OCI-LY7 (cell line): ENCODE results near the gene ST3GAL3. TPM values are rescaled to one million over a fixed set of nuclear protein-coding genes. Genes with fewer than 3 reads are reported as not detected.

Source experiments
- BruUV-seq: library from RNA; stranded (reverse); fragments of 400-500 nt; replicated peaks from 2 replicates; lab custom pipeline; 2021; lab: Mats Ljungman, UMichigan
- CTCF ChIA-PET: fragments of 300-600 bp; sonication (Branson Sonifier 250); formaldehyde crosslinking; loops from one replicate; lab custom pipeline; 2022; ENCODE audit warnings: antibody characterized with exemption; ENCODE audit not compliant: unreplicated experiment; lab: Charles Lee
- POLR2A ChIA-PET: fragments of 300-600 bp; sonication (Branson Sonifier 250); formaldehyde crosslinking; loops from one replicate; lab custom pipeline; 2022; ENCODE audit warnings: antibody characterized with exemption; lab: Charles Lee
- DNase-seq: peaks from one replicate; pipeline ENCODE4 v3.0.0-alpha.2; 2015; ENCODE audit warnings: low spot score
- H2AFZ ChIP-seq: fragments of 200-600 bp; sonication (generic), shearing (Covaris generic); 2 replicates; pipeline ENCODE4 v1.6.1; 2014; ENCODE audit warnings: mild to moderate bottlenecking, antibody characterized with exemption, low read length, moderate library complexity
- H3K27ac ChIP-seq: fragments of 200-600 bp; sonication (generic); 2 replicates; pipeline ENCODE4 v1.5.1; 2014; ENCODE audit warnings: mixed run types, low read depth, mild to moderate bottlenecking, moderate library complexity, low read length, inconsistent platforms; ENCODE audit not compliant: poor library complexity, severe bottlenecking
- H3K36me3 ChIP-seq: fragments of 200-600 bp; sonication (generic); 2 replicates; pipeline ENCODE4 v1.6.1; 2014; ENCODE audit warnings: mild to moderate bottlenecking, antibody characterized with exemption, low read length, moderate library complexity, mixed read lengths; ENCODE audit not compliant: insufficient read depth
- H3K4me1 ChIP-seq: fragments of 200-600 bp; sonication (generic); 2 replicates; pipeline ENCODE4 v1.5.1; 2014; ENCODE audit warnings: mild to moderate bottlenecking, low read length; ENCODE audit not compliant: insufficient read depth, poor library complexity, severe bottlenecking
- H3K4me2 ChIP-seq: fragments of 200-600 bp; sonication (generic); 2 replicates; pipeline ENCODE4 v1.6.1; 2014; ENCODE audit warnings: mild to moderate bottlenecking, low read length
- H3K4me3 ChIP-seq: fragments of 200-600 bp; sonication (generic); 2 replicates; pipeline ENCODE4 v1.5.1; 2014; ENCODE audit warnings: mild to moderate bottlenecking, low read depth, low read length; ENCODE audit not compliant: poor library complexity, severe bottlenecking
- H3K79me2 ChIP-seq: fragments of 200-600 bp; sonication (generic); 2 replicates; pipeline ENCODE4 v1.6.1; 2016; ENCODE audit warnings: low read depth, mild to moderate bottlenecking, low read length, moderate library complexity, mixed read lengths; ENCODE audit not compliant: insufficient read depth
- H3K9me2 ChIP-seq: fragments of 200-600 bp; sonication (generic); 2 replicates; pipeline ENCODE4 v1.6.1; 2016; ENCODE audit warnings: mild to moderate bottlenecking, low read length, mixed read lengths; ENCODE audit not compliant: insufficient read depth
- H3K9me3 ChIP-seq: fragments of 200-600 bp; sonication (generic); 2 replicates; pipeline ENCODE4 v1.6.1; 2014; ENCODE audit warnings: mild to moderate bottlenecking, mixed run types, low read length, mixed read lengths
- H4K20me1 ChIP-seq: fragments of 200-600 bp; sonication (generic); 2 replicates; pipeline ENCODE4 v1.6.1; 2014; ENCODE audit warnings: mild to moderate bottlenecking, antibody characterized with exemption, low read length, moderate library complexity, mixed read lengths; ENCODE audit not compliant: insufficient read depth
- CTCF ChIP-seq: fragments of 200-600 bp; sonication (generic); conservative IDR thresholded peaks from 2 replicates; pipeline ENCODE4 v1.5.1; 2014; ENCODE audit warnings: mild to moderate bottlenecking, antibody characterized with exemption, low read length, moderate library complexity, mixed read lengths
- EZH2phosphoT487 ChIP-seq: fragments of 200-600 bp; sonication (generic); IDR thresholded peaks from 2 replicates; pipeline ENCODE4 v1.6.1; 2018; ENCODE audit warnings: low read depth, borderline replicate concordance, mild to moderate bottlenecking, mixed run types, antibody characterized with exemption, low read length, moderate library complexity, mixed read lengths
- intact Hi-C: fragments of 100-400 bp; cut with micrococcal nuclease; formaldehyde crosslinking; loops from one replicate; pipeline ENCODE4 v1.10.0; 2022; ENCODE audit not compliant: unreplicated experiment
- total RNA-seq, 2 experiments: library from RNA; depleted of rRNA in 1 of 2; stranded (reverse); fragments of >200 nt in 1 of 2; shearing (Covaris generic) in 1 of 2; gene quantifications; 2 replicates each; pipeline ENCODE4 v1.2.3, GENCODE V29; 2014 to 2022

Gene ST3GAL3
- total RNA-seq, 2 experiments from 2014 or later = 24.0 to 45.0 TPM

GRCh38 chr1:43879996-43880395 lies 172.7 kb downstream of the ST3GAL3 start:
- BruUV-seq = no TSS peak
- no peaks in the 10 kb centered on the region for H3K9me2 ChIP-seq
- POLR2A ChIA-PET = no interaction called here
- no peak overlapping the region for H3K27ac ChIP-seq
- DNase-seq = no peak
- no peaks in the 10 kb centered on the region for H3K4me1 ChIP-seq
- no peaks in the 10 kb centered on the region for H3K36me3 ChIP-seq
- H3K79me2 ChIP-seq = no peaks in the 10 kb centered on the region
- no peaks in the 10 kb centered on the region for H4K20me1 ChIP-seq
- CTCF ChIA-PET = no interaction called here
- TF ChIP-seq EZH2phosphoT487 (no peak), CTCF (no peak)
- H3K4me3 ChIP-seq = no peak overlapping the region
- intact Hi-C loops = no loop called here
- H3K4me2 ChIP-seq = no peak overlapping the region
- no peaks in the 10 kb centered on the region for H3K9me3 ChIP-seq
- no peak overlapping the region for H2AFZ ChIP-seq

- Histone ChIP-seq H3K4me1 (no peaks in the 10 kb centered on the region), H4K20me1 (no peaks in the 10 kb centered on the region), H2AFZ (no peak overlapping the region), H3K79me2 (no peaks in the 10 kb centered on the region), H3K4me2 (no peak overlapping the region), H3K36me3 (no peaks in the 10 kb centered on the region), H3K4me3 (no peak overlapping the region), H3K27ac (no peak overlapping the region), H3K9me2 (no peaks in the 10 kb centered on the region), H3K9me3 (no peaks in the 10 kb centered on the region)
- CTCF ChIA-PET = no interaction called here
- no peak for DNase-seq
- POLR2A ChIA-PET = no interaction called here
- BruUV-seq = no TSS peak
- intact Hi-C loops = no loop called here
- TF ChIP-seq EZH2phosphoT487 (no peak), CTCF (no peak)
Observed at GRCh38 chr1:43880604-43881003, 173.3 kb downstream of the ST3GAL3 start.

- Histone ChIP-seq H3K36me3 (no peaks in the 10 kb centered on the region), H3K4me2 (no peak overlapping the region), H3K9me3 (no peaks in the 10 kb centered on the region), H3K4me1 (no peaks in the 10 kb centered on the region), H3K4me3 (no peak overlapping the region), H4K20me1 (no peaks in the 10 kb centered on the region), H3K27ac (no peak overlapping the region), H3K79me2 (no peaks in the 10 kb centered on the region), H2AFZ (no peak overlapping the region), H3K9me2 (no peaks in the 10 kb centered on the region)
- CTCF ChIA-PET = interaction anchor here (0.6 kb wide), 1 partner anchor 13 kb away, joined by 3 read pairs; no protein-coding TSS in a partner anchor
- DNase-seq = no peak
- intact Hi-C loops = no loop called here
- POLR2A ChIA-PET = interaction anchor here (0.6 to 0.7 kb wide), 2 partner anchors 28 to 552 kb away, joined by 5 read pairs; no protein-coding TSS in a partner anchor
- TF ChIP-seq EZH2phosphoT487 (no peak), CTCF (no peak)
- no TSS peak for BruUV-seq
Observed at GRCh38 chr1:43881415-43881814, 174.1 kb downstream of the ST3GAL3 start.
